Bronchial epithelial cell (primary cell): ENCODE data around the gene RPL27A. TPM values are rescaled to one million over a fixed set of nuclear protein-coding genes. Genes with fewer than 3 reads are reported as not detected.

Source experiments
- DNase-seq: peaks from one replicate; pipeline ENCODE4 v3.0.0-alpha.2; 2010; ENCODE audit warnings: low read depth
- FAIRE-seq: peaks from 2 replicates; lab custom pipeline; 2011; peaks lifted over from hg19 to GRCh38; lab: Jason Lieb, UNC
- H3K27me3 ChIP-seq: 2 replicates; pipeline ENCODE4 v1.5.1; 2011; ENCODE audit warnings: low read length; ENCODE audit not compliant: control insufficient read depth, insufficient read depth
- H3K36me3 ChIP-seq: 2 replicates; pipeline ENCODE4 v1.5.1; 2011; ENCODE audit warnings: low read length; ENCODE audit not compliant: control insufficient read depth, insufficient read depth
- H3K4me3 ChIP-seq: 2 replicates; pipeline ENCODE4 v1.5.1; 2011; ENCODE audit warnings: mild to moderate bottlenecking, low read depth, low read length, control low read depth
- total RNA-seq: library from RNA; depleted of rRNA; stranded (reverse); fragments of >200 nt; gene quantifications from 2 replicates; pipeline ENCODE4 v1.2.1, GENCODE V29; 2014
- TF ChIP-seq, protein P1 (sequence below): IDR thresholded peaks from 2 replicates; pipeline ENCODE4 v1.5.1; 2011; ENCODE audit warnings: mild to moderate bottlenecking, moderate library complexity, low read length, control low read depth, inconsistent platforms; ENCODE audit not compliant: insufficient read depth, severe bottlenecking

The RPL27A gene
- total RNA-seq, 1 donor from 2014 or later = 1,407 TPM

DNA sequence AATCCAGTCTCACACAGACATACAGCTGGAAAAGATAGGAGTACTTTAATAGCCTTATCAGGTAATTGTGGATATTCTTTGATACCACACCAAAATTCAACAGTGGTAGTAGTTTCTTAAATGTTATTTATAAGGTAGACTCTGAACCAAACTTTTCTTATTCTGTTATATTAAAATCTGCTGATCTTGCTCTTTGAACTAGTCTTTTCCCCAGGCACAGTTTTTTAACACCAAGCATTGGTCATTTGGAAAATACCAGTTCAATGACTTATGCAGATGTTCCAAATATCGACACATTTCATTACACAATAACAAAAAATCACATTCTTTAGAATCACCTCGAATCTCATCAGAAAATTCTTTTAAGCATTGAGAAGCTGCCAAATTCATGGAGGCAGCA, 7.7 kb upstream of the RPL27A start:
- FAIRE-seq = no peak
- TF ChIP-seq, protein P1, sequence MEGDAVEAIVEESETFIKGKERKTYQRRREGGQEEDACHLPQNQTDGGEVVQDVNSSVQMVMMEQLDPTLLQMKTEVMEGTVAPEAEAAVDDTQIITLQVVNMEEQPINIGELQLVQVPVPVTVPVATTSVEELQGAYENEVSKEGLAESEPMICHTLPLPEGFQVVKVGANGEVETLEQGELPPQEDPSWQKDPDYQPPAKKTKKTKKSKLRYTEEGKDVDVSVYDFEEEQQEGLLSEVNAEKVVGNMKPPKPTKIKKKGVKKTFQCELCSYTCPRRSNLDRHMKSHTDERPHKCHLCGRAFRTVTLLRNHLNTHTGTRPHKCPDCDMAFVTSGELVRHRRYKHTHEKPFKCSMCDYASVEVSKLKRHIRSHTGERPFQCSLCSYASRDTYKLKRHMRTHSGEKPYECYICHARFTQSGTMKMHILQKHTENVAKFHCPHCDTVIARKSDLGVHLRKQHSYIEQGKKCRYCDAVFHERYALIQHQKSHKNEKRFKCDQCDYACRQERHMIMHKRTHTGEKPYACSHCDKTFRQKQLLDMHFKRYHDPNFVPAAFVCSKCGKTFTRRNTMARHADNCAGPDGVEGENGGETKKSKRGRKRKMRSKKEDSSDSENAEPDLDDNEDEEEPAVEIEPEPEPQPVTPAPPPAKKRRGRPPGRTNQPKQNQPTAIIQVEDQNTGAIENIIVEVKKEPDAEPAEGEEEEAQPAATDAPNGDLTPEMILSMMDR = no peak

DNA sequence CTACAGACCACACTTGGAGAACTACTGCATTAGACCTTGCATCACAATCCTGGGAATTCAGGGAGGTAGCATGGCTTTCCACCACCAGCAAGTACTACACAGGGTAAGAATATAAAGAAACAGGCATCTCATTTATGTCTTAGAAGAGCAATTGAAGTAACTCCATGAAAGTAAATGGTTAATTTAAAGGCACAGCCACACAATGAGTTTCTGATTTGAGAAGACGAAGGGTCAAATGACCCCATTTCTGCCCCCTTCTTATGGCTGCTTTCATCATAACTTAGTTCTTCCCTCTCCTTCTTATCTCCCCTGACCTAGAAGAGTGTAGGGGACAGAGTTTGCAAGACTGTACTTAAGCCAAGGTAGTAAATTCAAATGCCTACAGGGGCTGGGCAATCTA, 6.1 kb upstream of the RPL27A start:
- no peak for FAIRE-seq

More for the DNA sequence above, 7.7 kb upstream of the RPL27A start:
- Histone ChIP-seq H3K4me3 (no peak overlapping the region), H3K27me3 (no peaks in the 10 kb centered on the region), H3K36me3 (peaks cover 1% of the 10 kb centered on the region)
- DNase-seq = no peak

DNA sequence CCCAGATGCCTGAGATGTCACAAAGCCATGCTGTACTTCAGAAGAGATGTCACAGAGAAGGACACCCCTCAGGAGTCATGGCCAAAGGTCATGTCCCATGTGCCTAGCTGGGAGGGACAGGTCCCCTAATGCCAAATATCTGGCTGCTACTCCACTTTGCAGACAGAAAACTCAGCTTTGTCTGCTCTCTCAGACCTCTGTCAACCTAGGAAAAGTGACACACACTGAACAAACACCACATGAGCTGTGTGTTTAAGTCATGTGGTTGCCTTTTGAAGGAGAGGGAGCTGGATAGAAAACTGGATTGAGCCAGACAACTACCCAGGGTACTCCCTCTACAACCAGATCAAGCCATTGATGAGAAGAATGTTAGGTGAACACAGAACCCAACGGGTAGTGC, 3.6 kb upstream of the RPL27A start:
- Histone ChIP-seq H3K27me3 (no peaks in the 10 kb centered on the region), H3K36me3 (peaks cover 5% of the 10 kb centered on the region), H3K4me3 (no peak overlapping the region)
- FAIRE-seq (no peak), DNase-seq (no peak)
- TF ChIP-seq, protein P1 = no peak

More for the DNA sequence above, 6.1 kb upstream of the RPL27A start:
- DNase-seq = no peak
- TF ChIP-seq, protein P1 = no peak
- Histone ChIP-seq H3K36me3 (peaks cover 1% of the 10 kb centered on the region), H3K4me3 (no peak overlapping the region), H3K27me3 (no peaks in the 10 kb centered on the region)

DNA sequence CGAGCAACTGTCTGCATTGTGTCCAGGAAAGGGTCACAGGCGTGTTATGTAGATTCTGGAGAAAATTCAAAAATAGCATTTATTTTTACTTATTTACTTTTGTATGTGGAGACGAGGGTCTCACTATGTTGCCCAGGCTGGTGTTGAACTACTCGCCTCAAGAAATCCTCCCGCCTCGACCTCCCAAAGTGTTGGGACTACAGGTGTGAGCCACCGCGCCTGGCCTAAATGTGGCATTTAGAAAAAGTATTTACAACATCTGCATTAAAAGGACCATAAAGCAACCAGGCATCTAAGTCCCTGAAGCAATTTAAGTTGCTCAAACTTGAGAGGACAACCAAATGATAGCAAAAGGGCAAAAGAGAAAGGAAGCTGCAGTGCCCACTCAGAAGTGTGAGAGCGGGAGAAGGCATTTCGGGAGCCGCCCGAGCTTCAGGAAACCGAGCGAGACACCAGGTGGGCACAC, 722 bp upstream of the RPL27A start:
- FAIRE-seq (no peak), DNase-seq (peak; percentile 21)
- TF ChIP-seq, protein P1 = no peak
- Histone ChIP-seq H3K4me3 (peak overlapping the region; percentile 90), H3K27me3 (no peaks in the 10 kb centered on the region), H3K36me3 (peaks cover 16% of the 10 kb centered on the region)

DNA sequence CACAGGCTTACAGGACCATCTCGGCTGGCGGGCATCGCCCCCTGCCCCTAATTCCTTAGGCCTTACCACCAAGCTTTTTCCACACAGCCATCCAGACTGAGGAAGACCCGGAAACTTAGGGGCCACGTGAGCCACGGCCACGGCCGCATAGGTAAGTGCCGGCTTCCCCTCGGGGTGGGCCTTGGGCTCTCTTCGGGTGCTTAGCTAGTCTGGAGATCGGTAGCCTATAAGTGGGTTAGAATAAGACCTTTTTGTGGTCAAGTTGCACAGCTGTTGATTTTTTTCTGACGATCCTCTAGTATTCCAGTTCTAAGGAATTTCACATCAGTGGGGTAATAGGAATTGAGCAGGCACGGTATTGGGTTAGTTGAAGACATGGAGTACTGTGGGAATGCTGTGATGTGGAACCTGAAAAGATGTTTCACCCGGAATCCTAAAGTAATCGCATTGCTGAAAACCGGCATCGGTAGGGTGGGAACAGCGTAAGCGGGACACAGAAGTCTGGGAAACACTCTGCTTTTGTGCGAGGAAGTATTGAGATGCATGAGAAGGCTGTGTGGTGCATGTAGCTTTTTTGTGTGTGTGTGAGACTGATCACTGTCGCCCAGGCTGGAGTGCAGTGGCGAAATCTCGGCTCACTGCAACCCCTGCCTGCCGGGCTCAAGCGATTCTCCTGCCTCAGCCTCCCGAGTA, 669 bp downstream of the RPL27A start:
- DNase-seq (no peak), FAIRE-seq (no peak)
- Histone ChIP-seq H3K27me3 (no peaks in the 10 kb centered on the region), H3K36me3 (peaks cover 16% of the 10 kb centered on the region), H3K4me3 (peak overlapping the region; percentile 90)
- TF ChIP-seq, protein P1 = no peak
